Smooth muscle cell of bladder (primary cell): ENCODE data around the gene HLCS. TPM values are rescaled to one million over a fixed set of nuclear protein-coding genes. Genes with fewer than 3 reads are reported as not detected.

ENCODE experiments used
- total RNA-seq: library from RNA; depleted of rRNA; stranded (reverse); fragments of >200 nt; gene quantifications from 2 replicates; pipeline ENCODE4 v1.2.3, GENCODE V29; 2014

The HLCS gene
- total RNA-seq = 28.6 and 29.4 TPM in 2 replicates

DNA sequence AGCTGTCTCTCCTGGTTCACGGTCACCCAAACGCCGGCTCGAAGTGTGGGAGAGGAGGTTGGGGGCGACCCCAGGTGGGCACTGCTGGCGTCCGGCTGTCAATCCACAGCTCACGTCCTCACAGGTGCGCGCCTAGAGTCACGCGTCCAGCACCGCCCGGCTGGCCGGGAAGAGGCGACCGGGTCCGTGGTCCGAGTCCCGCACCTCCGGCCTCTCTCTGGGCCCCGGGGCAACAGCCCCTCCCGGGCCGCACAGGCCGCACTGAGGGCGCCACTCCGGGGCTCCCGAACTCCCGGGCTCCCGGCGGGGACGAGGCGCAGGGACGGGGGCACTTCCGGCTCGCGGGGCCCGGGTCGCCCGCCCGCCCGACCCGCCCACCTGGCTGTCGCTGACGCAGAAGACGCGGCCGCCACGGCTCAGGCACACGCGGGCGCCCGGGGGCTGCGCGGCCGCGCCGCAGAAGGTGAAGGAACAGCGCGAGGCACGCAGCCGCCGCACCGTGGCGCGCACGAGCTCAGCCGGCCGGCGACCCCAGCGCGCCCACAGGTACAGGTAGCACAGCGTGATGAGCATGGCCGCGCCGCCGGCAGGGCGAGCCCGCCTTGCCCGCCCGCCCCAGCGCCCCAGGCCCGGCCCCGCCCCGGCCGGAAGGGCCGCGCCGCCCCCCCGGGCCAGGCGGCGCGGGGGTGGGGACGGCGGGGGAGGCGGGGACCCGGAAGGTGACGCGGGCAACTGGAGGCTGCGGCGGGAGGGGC is at the start of gene HLCS:
Gene HLCS, minus strand, starts transcription at position 604 of the 755 bp plus-strand sequence. Its CDS starts 31 bp downstream, at position 573.

DNA sequence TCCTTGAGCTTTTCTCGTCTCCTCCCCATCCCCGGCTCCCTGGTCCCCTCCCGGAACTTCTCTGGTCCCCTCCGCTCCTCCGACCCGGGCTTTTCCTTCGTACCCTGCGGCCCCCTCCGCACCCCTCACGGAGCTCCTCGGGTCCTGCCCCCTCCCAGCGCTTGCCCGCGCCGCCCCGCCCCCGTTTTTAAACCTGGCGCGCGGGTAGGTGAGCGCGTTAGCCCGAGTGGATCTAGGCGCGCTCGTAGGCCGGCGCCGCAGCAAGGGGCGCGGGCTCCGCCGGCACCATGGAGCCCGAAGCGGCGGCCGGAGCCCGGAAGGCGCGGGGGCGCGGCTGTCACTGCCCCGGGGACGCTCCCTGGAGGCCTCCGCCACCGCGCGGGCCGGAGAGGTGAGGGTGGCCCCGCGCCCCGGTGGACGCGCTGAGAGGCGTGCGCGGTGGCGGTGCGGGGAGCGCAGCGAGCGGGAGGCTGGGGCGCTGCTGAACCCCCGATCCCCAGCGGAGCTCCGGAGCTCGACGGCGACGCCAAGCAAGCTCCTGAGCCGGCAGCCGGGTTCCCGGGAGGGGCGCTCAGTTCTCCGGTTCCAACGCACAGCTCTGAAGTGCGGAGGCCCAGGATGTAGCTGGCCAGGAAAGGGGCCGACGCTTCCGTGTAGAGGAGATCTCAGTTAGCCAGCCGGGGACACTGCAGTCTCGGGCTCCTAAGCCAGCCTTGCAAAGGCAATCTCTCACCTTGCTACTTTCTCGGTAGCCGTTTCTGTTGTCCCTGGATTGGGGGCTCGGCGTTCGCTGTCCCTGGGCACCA is 40.2 kb upstream of the HLCS start, which contains the start of gene RIPPLY3:
Gene RIPPLY3, plus strand, starts transcription at position 217 of the 806 bp plus-strand sequence. Its CDS starts 71 bp downstream, at position 288.

Other genes starting within 250 kb of the HLCS start
- not detected in 2 replicates for gene RIPPLY3, start 40.0 kb upstream of the HLCS start, total RNA-seq
- gene PIGP, start 106.4 kb upstream of the HLCS start, total RNA-seq = 6.7 and 9.1 TPM in 2 replicates
- 229 and 272 TPM in 2 replicates for gene TTC3, start 106.6 kb upstream of the HLCS start, total RNA-seq